T-helper 22 cell (primary cell): ENCODE measurements around the gene CEP192.
"Not testable (repeated sequence)": the region's sequence is repeated elsewhere in the genome, so short reads cannot be mapped to it uniquely, and the experiment has no call there.

Experiments used
- DNase-seq: peaks from one replicate; pipeline ENCODE4 v3.0.0-alpha.2; 2020; ENCODE audit warnings: low read depth

Gene CEP192

GRCh38 chr18:12993439-12993838, 2.3 kb downstream of the CEP192 start:
- DNase-seq, result no peak

- no peak for DNase-seq
Observed at GRCh38 chr18:12995424-12995823, 4.3 kb downstream of the CEP192 start.

GRCh38 chr18:12995952-12996477, 4.9 kb downstream of the CEP192 start:
- no peak for DNase-seq

GRCh38 chr18:12996661-12997292, 5.6 kb downstream of the CEP192 start:
- no peak for DNase-seq

- not testable (repeated sequence) for DNase-seq
Observed at GRCh38 chr18:12997330-12997729, 6.2 kb downstream of the CEP192 start.

- no peak for DNase-seq
Observed at GRCh38 chr18:12998332-12999060, 7.3 kb downstream of the CEP192 start.

- DNase-seq, result no peak
Observed at GRCh38 chr18:13003466-13003896, 12.3 kb downstream of the CEP192 start.

- no peak for DNase-seq
Observed at GRCh38 chr18:13004396-13004795, 13.2 kb downstream of the CEP192 start.

- DNase-seq, result no peak
Observed at GRCh38 chr18:13005289-13005688, 14.1 kb downstream of the CEP192 start.

GRCh38 chr18:13006531-13007247, 15.5 kb downstream of the CEP192 start:
- no peak for DNase-seq

GRCh38 chr18:13007248-13007560, 16.0 kb downstream of the CEP192 start:
- DNase-seq, result no peak

GRCh38 chr18:13011719-13012118, 20.6 kb downstream of the CEP192 start:
- DNase-seq, result no peak

- no peak for DNase-seq
Observed at GRCh38 chr18:13014232-13014631, 23.1 kb downstream of the CEP192 start.

- no peak for DNase-seq
Observed at GRCh38 chr18:13014818-13015217, 23.7 kb downstream of the CEP192 start.

- DNase-seq, result no peak
Observed at GRCh38 chr18:13017247-13017875, 26.2 kb downstream of the CEP192 start.

GRCh38 chr18:13018374-13018773, 27.2 kb downstream of the CEP192 start:
- DNase-seq, result no peak

GRCh38 chr18:13019301-13019700, 28.1 kb downstream of the CEP192 start:
- no peak for DNase-seq

- no peak for DNase-seq
Observed at GRCh38 chr18:13022644-13023043, 31.5 kb downstream of the CEP192 start.

GRCh38 chr18:13025233-13025632, 34.1 kb downstream of the CEP192 start:
- DNase-seq, result no peak

- DNase-seq, result no peak
Observed at GRCh38 chr18:13026583-13027270, 35.6 kb downstream of the CEP192 start.

- DNase-seq, result no peak
Observed at GRCh38 chr18:13028869-13029268, 37.7 kb downstream of the CEP192 start.

GRCh38 chr18:13032173-13032572, 41.0 kb downstream of the CEP192 start:
- DNase-seq, result no peak
